DMS114 treated with DMSO at 0.1 percent for 48 hours (cell line): ENCODE data around the gene LMO7.
"Not testable (repeated sequence)": the region's sequence is repeated elsewhere in the genome, so short reads cannot be mapped to it uniquely, and the experiment has no call there.

Source experiments
- DNase-seq: peaks from one replicate; lab custom pipeline; 2025; ENCODE audit not compliant: unreplicated experiment; lab: John Stamatoyannopoulos, UW

Gene LMO7

DNA sequence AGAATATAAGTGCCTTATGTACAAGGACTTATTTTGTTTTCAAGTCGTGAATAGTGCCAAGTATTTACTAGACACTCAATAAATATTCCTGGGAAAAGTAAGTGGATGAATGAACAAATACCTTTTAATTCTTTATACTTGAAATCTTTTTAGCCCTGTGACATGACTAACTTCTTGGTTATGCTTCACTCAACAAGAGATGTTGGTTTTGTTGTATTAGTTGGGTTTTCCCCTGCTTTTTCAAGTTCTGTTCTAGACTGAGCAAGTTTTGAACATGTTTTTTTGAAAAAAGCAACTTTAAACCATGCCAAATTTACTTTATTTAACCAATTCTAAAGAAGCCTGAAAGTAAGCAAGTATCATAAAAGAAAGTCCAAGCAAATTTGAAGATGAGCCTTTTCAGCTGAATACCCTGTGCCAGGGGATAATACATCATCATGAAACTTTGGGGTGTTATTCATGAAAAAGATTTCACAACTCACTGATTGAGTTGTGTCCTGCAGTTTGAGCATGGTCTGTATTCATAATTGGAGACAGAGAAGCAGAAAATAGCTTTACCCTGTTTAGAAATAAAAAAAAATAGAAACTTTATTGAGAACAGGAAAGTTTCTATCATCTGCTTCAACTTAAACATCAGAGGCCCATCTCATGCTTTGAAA is 11.1 kb downstream of the LMO7 start:
- DNase-seq: no peak

DNA sequence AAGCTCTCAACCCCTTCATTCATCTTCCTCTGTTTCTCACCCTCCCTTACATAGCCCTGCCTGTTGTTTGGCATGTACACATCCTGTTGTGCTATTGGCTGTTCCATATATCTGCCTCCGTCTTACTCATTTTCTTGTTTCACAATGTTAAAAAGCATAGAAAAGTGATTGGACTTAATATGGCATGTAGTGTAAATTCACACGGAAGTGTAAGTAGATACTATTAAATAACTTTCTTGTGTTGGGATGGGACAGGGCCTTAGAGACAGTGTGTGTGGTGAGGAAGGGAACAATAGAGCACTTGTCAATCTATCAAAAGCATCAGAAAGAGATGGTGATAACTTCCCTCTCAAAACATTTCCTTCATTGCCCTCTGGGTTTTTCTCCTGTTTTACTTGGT is 12.3 kb downstream of the LMO7 start:
- no peak for DNase-seq

DNA sequence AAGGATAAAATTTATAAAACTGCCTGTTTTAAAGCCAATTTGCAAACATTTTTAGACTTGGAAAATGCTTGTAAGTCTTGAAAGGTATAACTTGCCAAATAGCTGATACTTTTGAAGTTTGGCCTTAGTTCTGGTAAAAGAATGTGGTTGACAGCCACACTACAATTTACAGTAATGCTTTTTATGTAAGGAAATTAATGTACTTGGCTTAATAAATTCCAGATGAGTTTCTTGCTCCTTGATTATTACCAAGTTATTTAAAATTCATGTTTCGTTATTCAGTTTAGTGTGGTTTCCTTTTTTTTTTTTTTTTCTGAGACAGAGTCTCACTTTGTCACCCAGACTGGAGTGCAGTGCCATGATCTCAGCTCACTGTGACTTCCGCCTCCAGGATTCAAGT is 14.9 kb downstream of the LMO7 start:
- no peak for DNase-seq

GRCh38 chr13:75652726-75653125 is 16.6 kb downstream of the LMO7 start:
- no peak for DNase-seq

- no peak for DNase-seq
Observed at GRCh38 chr13:75656425-75656989, 20.4 kb downstream of the LMO7 start.

- DNase-seq: no peak
Observed at GRCh38 chr13:75657111-75657510, 21.0 kb downstream of the LMO7 start.

- DNase-seq: no peak
Observed at GRCh38 chr13:75660694-75661093, 24.6 kb downstream of the LMO7 start.

- DNase-seq: no peak
Observed at GRCh38 chr13:75661443-75661842, 25.3 kb downstream of the LMO7 start.

- DNase-seq: no peak
Observed at GRCh38 chr13:75666646-75667351, 30.7 kb downstream of the LMO7 start.

DNA sequence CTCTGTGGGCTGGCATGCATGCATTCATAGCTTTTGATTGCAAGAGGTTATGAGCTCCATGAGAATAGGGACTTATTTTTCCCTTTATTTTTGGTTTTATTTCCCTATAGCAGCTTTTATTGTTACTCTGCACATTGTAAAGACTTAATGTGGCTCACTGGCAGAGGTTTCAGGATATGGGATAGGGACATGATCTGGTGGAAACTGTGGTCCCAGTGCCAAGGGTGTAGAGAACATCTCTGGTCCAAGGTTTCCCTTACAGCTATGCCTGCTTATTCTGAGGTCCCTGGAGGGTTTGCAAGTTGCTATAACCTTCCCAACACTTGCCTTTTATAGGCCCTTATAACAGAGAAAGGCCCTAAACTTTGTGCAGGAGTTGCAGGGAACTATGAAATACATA is 33.6 kb downstream of the LMO7 start:
- no peak for DNase-seq

GRCh38 chr13:75670496-75670895 is 34.4 kb downstream of the LMO7 start:
- no peak for DNase-seq

DNA sequence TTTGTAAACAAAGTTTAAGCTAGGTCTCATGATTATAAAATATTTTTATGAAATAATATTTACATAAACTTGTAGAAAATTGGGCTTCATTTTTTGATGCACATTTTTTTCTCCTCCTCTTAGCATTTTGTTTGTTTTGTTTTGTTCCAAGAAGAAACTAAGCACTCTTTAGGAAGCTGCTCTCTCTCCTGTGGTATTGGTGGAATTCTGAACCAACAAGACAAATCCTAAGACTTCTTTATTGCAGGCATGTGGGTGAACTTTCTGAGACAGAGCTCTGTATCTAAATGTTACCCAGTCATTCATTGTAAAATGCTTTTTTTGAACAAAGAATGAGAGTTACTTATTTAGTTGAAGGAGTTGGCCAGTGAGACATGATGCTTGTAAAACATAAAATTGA is 39.3 kb downstream of the LMO7 start:
- DNase-seq: no peak

DNA sequence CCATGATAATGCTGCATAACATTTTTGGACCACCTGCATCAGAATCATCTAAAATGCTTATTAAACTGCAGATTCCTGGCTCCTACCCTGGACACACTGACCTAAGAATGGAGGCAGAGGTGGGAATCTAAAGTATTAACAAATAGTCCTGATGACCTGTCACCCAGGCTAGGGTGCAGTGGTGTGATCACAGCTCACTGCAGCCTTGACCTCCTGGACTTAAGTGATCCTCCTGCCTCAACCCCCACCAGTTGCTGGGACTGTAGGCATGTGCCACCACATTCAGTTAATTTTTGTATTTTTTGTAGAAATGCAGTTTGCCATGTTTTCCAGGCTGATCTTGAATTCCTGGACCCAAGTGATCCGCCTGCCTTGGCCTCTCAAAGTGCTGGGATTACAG is 43.3 kb downstream of the LMO7 start:
- no peak for DNase-seq

DNA sequence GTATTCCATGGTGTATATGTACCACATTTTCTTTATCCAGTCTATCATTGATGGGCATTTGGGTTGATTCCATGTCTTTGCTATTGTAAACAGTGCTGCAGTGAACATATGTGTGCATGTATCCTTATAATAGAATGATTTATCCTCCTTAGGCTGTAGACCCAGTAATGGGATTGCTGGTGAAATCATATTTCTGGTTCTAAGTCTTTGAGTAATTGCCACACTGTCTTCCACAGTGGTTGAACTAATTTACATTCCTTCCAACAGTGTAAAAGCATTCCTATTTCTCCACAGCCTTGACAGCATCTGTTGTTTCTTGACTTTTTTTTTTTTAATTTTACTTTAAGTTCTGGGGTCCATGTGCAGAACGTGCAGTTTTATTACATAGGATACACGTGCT is 44.1 kb downstream of the LMO7 start:
- DNase-seq: not testable (repeated sequence)

- DNase-seq: no peak
Observed at GRCh38 chr13:75682326-75682725, 46.2 kb downstream of the LMO7 start.

- DNase-seq: no peak
Observed at GRCh38 chr13:75685239-75685697, 49.1 kb downstream of the LMO7 start.

- peak; percentile 9 for DNase-seq
Observed at GRCh38 chr13:75687150-75687763, 51.1 kb downstream of the LMO7 start.

- no peak for DNase-seq
Observed at GRCh38 chr13:75689686-75690085, 53.6 kb downstream of the LMO7 start.

GRCh38 chr13:75690607-75691006 is 54.5 kb downstream of the LMO7 start:
- no peak for DNase-seq

- no peak for DNase-seq
Observed at GRCh38 chr13:75691183-75691582, 55.1 kb downstream of the LMO7 start.

DNA sequence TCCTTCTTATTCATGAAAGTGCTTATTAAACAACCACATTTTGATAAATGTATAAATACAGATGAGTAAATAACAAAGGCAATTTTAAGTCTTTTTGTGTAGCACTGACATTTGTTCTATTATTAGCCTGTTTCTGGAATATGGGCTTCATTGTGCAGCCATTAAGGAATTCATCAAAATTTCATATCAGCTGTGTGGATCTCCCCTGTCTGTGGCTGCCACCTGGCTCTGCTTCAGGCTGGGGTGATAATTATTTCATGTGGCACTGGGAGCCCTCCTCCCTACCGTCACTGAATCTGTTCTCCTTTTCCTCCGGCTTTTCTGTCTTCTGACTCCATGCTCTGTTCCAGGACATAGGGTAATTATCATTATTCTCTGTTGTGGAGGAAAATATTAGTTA is 57.1 kb downstream of the LMO7 start:
- DNase-seq: no peak

- no peak for DNase-seq
Observed at GRCh38 chr13:75694722-75695121, 58.6 kb downstream of the LMO7 start.
